Liver (tissue), 9 donors: ENCODE data around the gene SPRR2B. TPM values are rescaled to one million over a fixed set of nuclear protein-coding genes. Genes with fewer than 3 reads are reported as not detected.

Source experiments
- DNase-seq: peaks from one replicate; pipeline ENCODE4 v3.0.0-alpha.2; 2017; ENCODE audit warnings: low spot score
- H3K27ac ChIP-seq, 2 donors: one replicate each; pipeline ENCODE4 v1.7.0; 2013; ENCODE audit warnings: inconsistent platforms in 2 of 2, low read length in 2 of 2, control low read depth in 1 of 2, low read depth in 1 of 2, mild to moderate bottlenecking in 1 of 2
- H3K27me3 ChIP-seq, 4 donors: one replicate each; pipeline versions ENCODE4 v1.6.1 to v1.7.0; 2013; ENCODE audit warnings: low read length in 3 of 4, inconsistent platforms in 1 of 4, mild to moderate bottlenecking in 1 of 4, moderate library complexity in 1 of 4; ENCODE audit not compliant: control insufficient read depth in 4 of 4, insufficient read depth in 4 of 4
- H3K36me3 ChIP-seq, 4 donors: one replicate each; pipeline versions ENCODE4 v1.6.1 to v1.7.0; 2013; ENCODE audit warnings: low read length in 3 of 4, mild to moderate bottlenecking in 3 of 4, low read depth in 1 of 4, moderate library complexity in 1 of 4; ENCODE audit not compliant: control insufficient read depth in 4 of 4, insufficient read depth in 3 of 4
- H3K4me1 ChIP-seq, 4 donors: one replicate each; pipeline versions ENCODE4 v1.6.1 to v1.7.0; 2013; ENCODE audit warnings: low read length in 3 of 4, mild to moderate bottlenecking in 3 of 4, moderate library complexity in 1 of 4; ENCODE audit not compliant: control insufficient read depth in 4 of 4, insufficient read depth in 4 of 4
- H3K4me3 ChIP-seq, 3 donors: one replicate each; pipeline versions ENCODE4 v1.6.1 to v1.7.0; 2013; ENCODE audit warnings: low read length in 3 of 3, control low read depth in 1 of 3, low read depth in 1 of 3, mild to moderate bottlenecking in 1 of 3
- H3K9ac ChIP-seq, 2 donors: one replicate each; pipeline ENCODE4 v1.7.0; 2013; ENCODE audit warnings: low read length in 2 of 2, mild to moderate bottlenecking in 2 of 2, moderate library complexity in 2 of 2, control low read depth in 1 of 2, low read depth in 1 of 2
- H3K9me3 ChIP-seq, 4 donors: one replicate each; pipeline versions ENCODE4 v1.6.1 to v1.7.0; 2013; ENCODE audit warnings: low read length in 3 of 4; ENCODE audit not compliant: control insufficient read depth in 4 of 4
- ATF3 ChIP-seq: IDR thresholded peaks from 2 replicates; pipeline ENCODE4 v1.6.1; 2016; ENCODE audit warnings: antibody characterized with exemption
- FOXA1 ChIP-seq: IDR thresholded peaks from 2 replicates; pipeline ENCODE4 v1.6.1; 2016; ENCODE audit warnings: antibody characterized with exemption
- FOXA2 ChIP-seq: IDR thresholded peaks from 2 replicates; pipeline ENCODE4 v1.6.1; 2016; ENCODE audit warnings: antibody characterized with exemption
- GABPA ChIP-seq, 2 donors: IDR thresholded peaks in 1 of 2; conservative IDR thresholded peaks in 1 of 2; 2 replicates each; pipeline ENCODE4 v1.6.1; 2016; ENCODE audit warnings: antibody characterized with exemption in 2 of 2, mild to moderate bottlenecking in 1 of 2, moderate library complexity in 1 of 2
- HNF4A ChIP-seq, 2 donors: conservative IDR thresholded peaks; 2 replicates each; pipeline ENCODE4 v1.6.1; 2016; ENCODE audit warnings: antibody characterized with exemption in 2 of 2, mild to moderate bottlenecking in 2 of 2
- HNF4G ChIP-seq: IDR thresholded peaks from 2 replicates; pipeline ENCODE4 v1.6.1; 2016; ENCODE audit warnings: antibody characterized with exemption
- MAX ChIP-seq: IDR thresholded peaks from 2 replicates; pipeline ENCODE4 v1.6.1; 2016; ENCODE audit warnings: antibody characterized with exemption
- NR2F2 ChIP-seq: IDR thresholded peaks from 2 replicates; pipeline ENCODE4 v1.6.1; 2016; ENCODE audit warnings: antibody characterized with exemption
- RAD21 ChIP-seq, 2 donors: IDR thresholded peaks; 2 replicates each; pipeline ENCODE4 v1.6.1; 2016; ENCODE audit warnings: antibody characterized with exemption in 2 of 2, mild to moderate bottlenecking in 2 of 2
- REST ChIP-seq: IDR thresholded peaks from 2 replicates; pipeline ENCODE4 v1.6.1; 2016; ENCODE audit warnings: antibody characterized with exemption, mild to moderate bottlenecking
- RXRA ChIP-seq, 2 donors: IDR thresholded peaks; 2 replicates each; pipeline ENCODE4 v1.6.1; 2017 to 2018; ENCODE audit warnings: antibody characterized with exemption in 2 of 2, mild to moderate bottlenecking in 1 of 2
- SP1 ChIP-seq: IDR thresholded peaks from 2 replicates; pipeline ENCODE4 v1.6.1; 2018; ENCODE audit warnings: antibody characterized with exemption, mild to moderate bottlenecking
- WGBS: extraction: QIAGEN DNeasy Blood & Tissue Kit; methylation state at CpG from one replicate; pipeline ENCODE4 v1.1.7; 2013; 5-methylcytosine and 5-hydroxymethylcytosine counted together
- polyA plus RNA-seq, 2 donors: library from polyadenylated mRNA; stranded (reverse) in 1 of 2; unstranded in 1 of 2; fragments of 200-250 nt in 1 of 2; fragments of >200 nt in 1 of 2; fragmentation: Nextera tagmentation in 1 of 2; extraction: Ambion mirVana in 1 of 2; gene quantifications; one replicate each; pipeline versions ENCODE4 v1.2.1 to v1.2.3, GENCODE V29; 2013 to 2015
- total RNA-seq, 2 donors: library from RNA; depleted of rRNA; stranded (reverse); fragments of >200 nt; gene quantifications; one replicate each; pipeline ENCODE4 v1.2.3, GENCODE V29; 2014
- donor health status: healthy.
- donor health status: healthy.
- donor health status: healthy.
- donor health status: healthy.
- donor health status: healthy.

Gene SPRR2B
- total and polyA plus RNA-seq, 4 donors, result not detected

- WGBS, result 77% methylated on average over 5 of the region's 5 CpGs
- H3K9ac ChIP-seq, result no peak overlapping the region
- H3K4me1 ChIP-seq, result no peaks in the 10 kb centered on the region
- H3K4me3 ChIP-seq, result no peak overlapping the region
- no peaks in the 10 kb centered on the region for H3K36me3 ChIP-seq
- no peaks in the 10 kb centered on the region for H3K9me3 ChIP-seq
- no peaks in the 10 kb centered on the region for H3K27me3 ChIP-seq
- no peak overlapping the region for H3K27ac ChIP-seq
- no peak for DNase-seq
- TF ChIP-seq MAX (no peak), ATF3 (no peak), NR2F2 (no peak), RAD21 (IDR thresholded peaks at IDR 0.05) (no peak), FOXA2 (no peak), FOXA1 (no peak), HNF4A (conservative IDR thresholded peaks at IDR 0.05) (no peak), GABPA (IDR thresholded peaks at IDR 0.05 in 1 of 2, conservative IDR thresholded peaks at IDR 0.05 in 1 of 2) (no peak)
Observed at GRCh38 chr1:153072806-153073726, 1.7 kb upstream of the SPRR2B start.

GRCh38 chr1:153070243-153070642, 1.2 kb downstream of the SPRR2B start:
- Histone ChIP-seq H3K36me3 (no peaks in the 10 kb centered on the region), H3K27ac (no peak overlapping the region), H3K27me3 (peaks cover 0 to 5% (median 0%) of the 10 kb centered on the region in 4 donors), H3K9me3 (no peaks in the 10 kb centered on the region), H3K4me3 (no peak overlapping the region), H3K4me1 (no peaks in the 10 kb centered on the region), H3K9ac (no peak overlapping the region)
- WGBS, result 46% methylated on average over 2 of the region's 2 CpGs
- no peak for DNase-seq
- no peak for TF ChIP-seq SP1
- no peak for TF ChIP-seq RAD21 (IDR thresholded peaks at IDR 0.05)
- no peak for TF ChIP-seq REST
- no peak for TF ChIP-seq NR2F2
- no peak for TF ChIP-seq RXRA (IDR thresholded peaks at IDR 0.05)
- no peak for TF ChIP-seq HNF4G
- no peak for TF ChIP-seq FOXA1
